ENCODE data around the gene RPIA.

GRCh38 chr2:88770016-88770415, 78.5 kb downstream of the RPIA start:
- TF ChIP-seq CTCF (IDR thresholded peaks at IDR 0.05; ENCODE audit: insufficient read depth, low read depth, low read length): no peak
- no peak for TF ChIP-seq EZH2 (IDR thresholded peaks at IDR 0.05; ENCODE audit: insufficient read depth, low read length)
